HG03196 (cell line): ENCODE measurements around the gene SLAMF1.
"Not testable (repeated sequence)": the region's sequence is repeated elsewhere in the genome, so short reads cannot be mapped to it uniquely, and the experiment has no call there.

Source experiments
- ATAC-seq: cut with Tn5 transposase; IDR thresholded peaks from one replicate; pipeline ENCODE4 v1.9.1; 2021; ENCODE audit not compliant: unreplicated experiment

SLAMF1 gene

GRCh38 chr1:160640359-160641123 is 6.3 kb downstream of the SLAMF1 start:
- no peak for ATAC-seq

GRCh38 chr1:160639652-160640051 is 7.2 kb downstream of the SLAMF1 start:
- no peak for ATAC-seq

GRCh38 chr1:160638926-160639325 is 7.9 kb downstream of the SLAMF1 start:
- ATAC-seq: no peak

GRCh38 chr1:160638540-160638857 is 8.3 kb downstream of the SLAMF1 start:
- no peak for ATAC-seq

GRCh38 chr1:160637821-160638539 is 8.9 kb downstream of the SLAMF1 start:
- ATAC-seq: no peak

GRCh38 chr1:160637065-160637464 is 9.8 kb downstream of the SLAMF1 start:
- no peak for ATAC-seq

GRCh38 chr1:160636547-160636946 is 10.3 kb downstream of the SLAMF1 start:
- no peak for ATAC-seq

GRCh38 chr1:160636076-160636475 is 10.8 kb downstream of the SLAMF1 start:
- no peak for ATAC-seq

- no peak for ATAC-seq
These were observed 12.0 kb downstream of the SLAMF1 start for GRCh38 chr1:160634543-160635491.

GRCh38 chr1:160633330-160633903 is 13.4 kb downstream of the SLAMF1 start:
- no peak for ATAC-seq

GRCh38 chr1:160631983-160632625 is 14.7 kb downstream of the SLAMF1 start:
- no peak for ATAC-seq

GRCh38 chr1:160630523-160631451 is 16.1 kb downstream of the SLAMF1 start:
- ATAC-seq: no peak

- ATAC-seq: no peak
These were observed 17.3 kb downstream of the SLAMF1 start for GRCh38 chr1:160629286-160630210.

GRCh38 chr1:160628799-160629263 is 18.0 kb downstream of the SLAMF1 start:
- no peak for ATAC-seq

- ATAC-seq: not testable (repeated sequence)
These were observed 19.1 kb downstream of the SLAMF1 start for GRCh38 chr1:160627677-160628289.

- ATAC-seq: no peak
These were observed 20.1 kb downstream of the SLAMF1 start for GRCh38 chr1:160626509-160627342.
